ENCODE results near the gene AHR.

Gene AHR

GRCh38 chr7:17320102-17320497 lies 21.6 kb downstream of the AHR start:
- no peaks in the 10 kb centered on the region for H3K9me2 ChIP-seq (ENCODE audit: low read depth, low read length)
- H2AFZ ChIP-seq (ENCODE audit: low read length) = no peak overlapping the region
- no peak for TF ChIP-seq EZH2 (IDR thresholded peaks at IDR 0.05; ENCODE audit: borderline replicate concordance, low read length)
- TF ChIP-seq, protein P1, sequence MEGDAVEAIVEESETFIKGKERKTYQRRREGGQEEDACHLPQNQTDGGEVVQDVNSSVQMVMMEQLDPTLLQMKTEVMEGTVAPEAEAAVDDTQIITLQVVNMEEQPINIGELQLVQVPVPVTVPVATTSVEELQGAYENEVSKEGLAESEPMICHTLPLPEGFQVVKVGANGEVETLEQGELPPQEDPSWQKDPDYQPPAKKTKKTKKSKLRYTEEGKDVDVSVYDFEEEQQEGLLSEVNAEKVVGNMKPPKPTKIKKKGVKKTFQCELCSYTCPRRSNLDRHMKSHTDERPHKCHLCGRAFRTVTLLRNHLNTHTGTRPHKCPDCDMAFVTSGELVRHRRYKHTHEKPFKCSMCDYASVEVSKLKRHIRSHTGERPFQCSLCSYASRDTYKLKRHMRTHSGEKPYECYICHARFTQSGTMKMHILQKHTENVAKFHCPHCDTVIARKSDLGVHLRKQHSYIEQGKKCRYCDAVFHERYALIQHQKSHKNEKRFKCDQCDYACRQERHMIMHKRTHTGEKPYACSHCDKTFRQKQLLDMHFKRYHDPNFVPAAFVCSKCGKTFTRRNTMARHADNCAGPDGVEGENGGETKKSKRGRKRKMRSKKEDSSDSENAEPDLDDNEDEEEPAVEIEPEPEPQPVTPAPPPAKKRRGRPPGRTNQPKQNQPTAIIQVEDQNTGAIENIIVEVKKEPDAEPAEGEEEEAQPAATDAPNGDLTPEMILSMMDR (IDR thresholded peaks at IDR 0.05; ENCODE audit: low read length) = no peak
- no peak overlapping the region for H3K4me3 ChIP-seq (ENCODE audit: low read depth, low read length, poor library complexity, severe bottlenecking)
- no peaks in the 10 kb centered on the region for H4K20me1 ChIP-seq (ENCODE audit: insufficient read depth, low read length)
- no peak overlapping the region for H3K27ac ChIP-seq (ENCODE audit: low read depth, low read length, poor library complexity, severe bottlenecking)
- H3K4me2 ChIP-seq (ENCODE audit: low read length) = no peak overlapping the region
- no peaks in the 10 kb centered on the region for H3K79me2 ChIP-seq (ENCODE audit: insufficient read depth, low read length)
- no peaks in the 10 kb centered on the region for H3K4me1 ChIP-seq (ENCODE audit: insufficient read depth, low read length, severe bottlenecking)
- H3K9me3 ChIP-seq (ENCODE audit: low read length) = no peaks in the 10 kb centered on the region
- H3F3A ChIP-seq (ENCODE audit: insufficient read depth, low read length) = no peaks in the 10 kb centered on the region
- H3K36me3 ChIP-seq (ENCODE audit: insufficient read depth, low read length) = no peaks in the 10 kb centered on the region
- H3K9ac ChIP-seq (ENCODE audit: low read length) = no peak overlapping the region
- no peaks in the 10 kb centered on the region for H3K27me3 ChIP-seq (ENCODE audit: insufficient read depth, low read length)

DNA sequence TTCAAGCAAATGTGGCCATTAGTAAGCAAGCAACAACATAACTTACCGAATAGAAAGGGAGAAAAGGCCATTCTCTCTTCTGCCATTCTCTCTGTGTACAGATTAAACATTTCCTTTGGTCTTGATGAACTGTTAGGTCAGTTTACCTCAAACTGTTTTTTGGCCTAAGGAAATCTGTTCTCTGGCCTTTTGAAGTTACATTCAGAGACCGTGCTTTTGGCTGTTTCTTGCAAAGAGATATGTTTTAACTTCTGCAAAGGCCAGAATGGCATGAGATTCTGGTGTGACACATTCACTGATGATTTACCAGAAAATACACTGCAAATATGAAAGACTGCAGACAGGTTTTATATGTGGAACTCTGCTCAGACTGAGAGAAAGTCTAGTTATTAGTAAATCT lies 22.2 kb downstream of the AHR start:
- Histone ChIP-seq H3K9me3 (ENCODE audit: low read length) (no peaks in the 10 kb centered on the region), H3K9ac (ENCODE audit: low read length) (no peak overlapping the region), H3K79me2 (ENCODE audit: insufficient read depth, low read length) (no peaks in the 10 kb centered on the region), H3K9me2 (ENCODE audit: low read depth, low read length) (no peaks in the 10 kb centered on the region), H4K20me1 (ENCODE audit: insufficient read depth, low read length) (no peaks in the 10 kb centered on the region), H2AFZ (ENCODE audit: low read length) (no peak overlapping the region), H3K27ac (ENCODE audit: low read depth, low read length, poor library complexity, severe bottlenecking) (no peak overlapping the region), H3K4me1 (ENCODE audit: insufficient read depth, low read length, severe bottlenecking) (no peaks in the 10 kb centered on the region), H3K27me3 (ENCODE audit: insufficient read depth, low read length) (no peaks in the 10 kb centered on the region), H3K36me3 (ENCODE audit: insufficient read depth, low read length) (no peaks in the 10 kb centered on the region), H3K4me2 (ENCODE audit: low read length) (no peak overlapping the region), H3F3A (ENCODE audit: insufficient read depth, low read length) (no peaks in the 10 kb centered on the region), H3K4me3 (ENCODE audit: low read depth, low read length, poor library complexity, severe bottlenecking) (no peak overlapping the region)
- TF ChIP-seq, protein P1 (IDR thresholded peaks at IDR 0.05; ENCODE audit: low read length) = no peak
- TF ChIP-seq EZH2 (IDR thresholded peaks at IDR 0.05; ENCODE audit: borderline replicate concordance, low read length) = no peak

- TF ChIP-seq, protein P1 (IDR thresholded peaks at IDR 0.05; ENCODE audit: low read length) = no peak
- TF ChIP-seq EZH2 (IDR thresholded peaks at IDR 0.05; ENCODE audit: borderline replicate concordance, low read length) = no peak
- H3K36me3 ChIP-seq (ENCODE audit: insufficient read depth, low read length) = no peaks in the 10 kb centered on the region
- H4K20me1 ChIP-seq (ENCODE audit: insufficient read depth, low read length) = no peaks in the 10 kb centered on the region
- H3K9me3 ChIP-seq (ENCODE audit: low read length) = no peaks in the 10 kb centered on the region
- H3K4me2 ChIP-seq (ENCODE audit: low read length) = no peak overlapping the region
- H3K9me2 ChIP-seq (ENCODE audit: low read depth, low read length) = no peaks in the 10 kb centered on the region
- H3K27ac ChIP-seq (ENCODE audit: low read depth, low read length, poor library complexity, severe bottlenecking) = no peak overlapping the region
- H2AFZ ChIP-seq (ENCODE audit: low read length) = no peak overlapping the region
- no peaks in the 10 kb centered on the region for H3K79me2 ChIP-seq (ENCODE audit: insufficient read depth, low read length)
- H3K9ac ChIP-seq (ENCODE audit: low read length) = no peak overlapping the region
- no peaks in the 10 kb centered on the region for H3K27me3 ChIP-seq (ENCODE audit: insufficient read depth, low read length)
- H3F3A ChIP-seq (ENCODE audit: insufficient read depth, low read length) = no peaks in the 10 kb centered on the region
- no peak overlapping the region for H3K4me3 ChIP-seq (ENCODE audit: low read depth, low read length, poor library complexity, severe bottlenecking)
- no peaks in the 10 kb centered on the region for H3K4me1 ChIP-seq (ENCODE audit: insufficient read depth, low read length, severe bottlenecking)
These were observed 26.9 kb downstream of the AHR start for GRCh38 chr7:17325364-17325763.

Measured in OCI-LY1 (cell line).